GM21526 (cell line): Measurements from ENCODE around the gene FBXO10.
"Not testable (repeated sequence)": the region's sequence is repeated elsewhere in the genome, so short reads cannot be mapped to it uniquely, and the experiment has no call there.

Experiments
- ATAC-seq: cut with Tn5 transposase; IDR thresholded peaks from one replicate; pipeline ENCODE4 v1.9.1; 2021; ENCODE audit warnings: moderate library complexity; ENCODE audit not compliant: unreplicated experiment, low FRiP score

The FBXO10 gene, protein sequence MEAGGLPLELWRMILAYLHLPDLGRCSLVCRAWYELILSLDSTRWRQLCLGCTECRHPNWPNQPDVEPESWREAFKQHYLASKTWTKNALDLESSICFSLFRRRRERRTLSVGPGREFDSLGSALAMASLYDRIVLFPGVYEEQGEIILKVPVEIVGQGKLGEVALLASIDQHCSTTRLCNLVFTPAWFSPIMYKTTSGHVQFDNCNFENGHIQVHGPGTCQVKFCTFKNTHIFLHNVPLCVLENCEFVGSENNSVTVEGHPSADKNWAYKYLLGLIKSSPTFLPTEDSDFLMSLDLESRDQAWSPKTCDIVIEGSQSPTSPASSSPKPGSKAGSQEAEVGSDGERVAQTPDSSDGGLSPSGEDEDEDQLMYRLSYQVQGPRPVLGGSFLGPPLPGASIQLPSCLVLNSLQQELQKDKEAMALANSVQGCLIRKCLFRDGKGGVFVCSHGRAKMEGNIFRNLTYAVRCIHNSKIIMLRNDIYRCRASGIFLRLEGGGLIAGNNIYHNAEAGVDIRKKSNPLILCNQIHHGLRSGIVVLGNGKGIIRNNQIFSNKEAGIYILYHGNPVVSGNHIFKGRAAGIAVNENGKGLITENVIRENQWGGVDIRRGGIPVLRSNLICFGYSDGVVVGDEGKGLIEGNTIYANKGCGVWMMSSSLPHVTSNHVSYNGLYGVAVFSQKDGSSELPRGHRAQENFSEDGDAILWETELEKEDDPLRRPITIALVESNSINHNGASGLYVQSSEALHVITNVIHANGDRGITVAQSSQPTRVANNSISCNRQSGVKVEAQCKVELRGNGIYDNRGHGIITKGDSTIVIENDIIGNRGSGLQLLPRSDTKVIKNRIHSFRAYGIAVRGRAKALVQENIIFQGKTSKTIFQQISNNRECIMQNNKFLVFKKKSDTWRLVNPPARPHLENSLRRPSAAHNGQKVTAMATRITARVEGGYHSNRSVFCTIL

GRCh38 chr9:37575921-37576721 is at the start of gene FBXO10:
TSS of gene FBXO10 (minus strand) at chr9:37576380. CDS start at chr9:37541768, 34,612 bp downstream.
- ATAC-seq: peak; percentile 64

GRCh38 chr9:37625758-37626147 is 49.6 kb upstream of the FBXO10 start:
- ATAC-seq: no peak

- ATAC-seq: no peak
These were observed 49.0 kb upstream of the FBXO10 start for GRCh38 chr9:37625036-37625757.

- no peak for ATAC-seq
These were observed 47.9 kb upstream of the FBXO10 start for GRCh38 chr9:37624073-37624472.

DNA sequence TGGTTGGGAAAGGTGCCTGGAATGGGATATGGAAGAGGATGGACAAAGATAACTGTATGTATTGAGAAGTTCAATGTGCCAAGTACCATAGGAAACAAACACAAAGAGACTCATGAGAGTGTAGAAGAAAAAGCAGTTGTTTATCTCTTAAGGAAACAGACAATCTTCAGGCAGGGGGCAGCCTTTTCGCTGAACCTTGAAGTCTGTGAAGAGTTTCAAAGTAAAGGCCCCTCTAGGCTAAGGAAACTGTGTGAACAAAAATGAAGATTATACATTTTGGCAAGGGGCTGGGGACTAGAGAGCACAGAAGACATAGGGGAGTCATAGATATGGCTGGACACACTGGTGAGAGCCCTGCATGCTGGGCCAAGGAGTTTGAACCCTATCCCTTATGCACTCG is 47.1 kb upstream of the FBXO10 start:
- ATAC-seq: no peak

GRCh38 chr9:37622462-37622861 is 46.3 kb upstream of the FBXO10 start:
- no peak for ATAC-seq

DNA sequence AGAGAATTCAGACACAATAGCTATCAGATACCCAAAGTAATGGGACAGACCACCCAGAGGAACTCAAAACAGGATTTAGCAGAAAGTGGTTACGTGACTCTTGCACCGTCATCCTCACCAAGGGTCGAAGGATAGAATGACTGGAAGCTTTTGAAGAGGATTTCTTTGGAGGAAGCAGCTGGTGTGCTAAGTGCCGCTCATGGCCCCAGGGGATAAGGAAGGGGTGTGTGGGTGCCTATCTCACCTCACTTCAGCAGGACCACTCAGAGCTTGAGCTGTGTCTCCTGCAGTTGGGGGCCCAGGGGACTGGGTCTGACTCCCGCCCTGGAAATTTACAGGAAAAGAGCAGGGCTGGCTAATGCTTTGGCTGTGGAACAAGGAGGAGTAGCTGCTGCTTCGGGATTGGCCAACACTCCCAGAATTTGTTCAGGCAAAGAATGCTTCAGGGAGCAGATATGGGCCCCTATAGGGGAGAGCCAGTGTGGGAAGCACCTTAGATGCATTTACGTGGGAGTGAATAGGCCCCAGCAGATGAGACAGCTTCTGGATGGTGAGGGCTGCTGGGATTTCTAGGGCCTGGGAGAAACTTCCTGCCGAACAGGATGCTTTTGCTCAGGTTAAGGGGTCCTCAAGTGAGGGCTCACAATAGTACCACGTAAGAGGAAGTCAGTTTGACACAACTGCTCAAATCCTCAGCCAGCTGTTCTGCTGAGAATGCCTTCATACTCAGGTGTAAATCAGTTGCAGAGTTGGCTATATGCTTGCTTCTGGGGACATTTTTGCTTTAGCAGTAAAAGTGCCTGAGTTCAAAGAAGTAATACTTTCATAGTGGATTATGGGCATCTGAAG is 45.3 kb upstream of the FBXO10 start:
- no peak for ATAC-seq

DNA sequence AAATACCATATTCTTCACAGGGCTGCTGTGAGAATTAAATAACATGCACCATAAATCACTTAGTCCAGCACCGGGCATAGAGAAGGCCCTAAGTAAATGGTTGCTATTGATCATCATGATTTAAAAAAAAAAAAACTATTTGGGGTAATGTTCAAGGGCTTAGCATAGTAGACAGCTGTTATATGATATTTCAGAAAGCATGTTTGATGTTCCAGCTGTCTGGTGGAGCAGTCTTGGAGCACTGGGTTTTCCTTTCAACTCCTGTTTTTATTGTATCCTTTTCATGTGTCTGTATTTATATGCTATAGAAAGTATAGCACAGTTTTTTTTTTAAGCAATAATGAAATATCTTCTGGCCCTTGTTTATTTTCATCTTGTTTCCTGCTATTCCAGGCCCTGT is 44.2 kb upstream of the FBXO10 start:
- ATAC-seq: no peak

DNA sequence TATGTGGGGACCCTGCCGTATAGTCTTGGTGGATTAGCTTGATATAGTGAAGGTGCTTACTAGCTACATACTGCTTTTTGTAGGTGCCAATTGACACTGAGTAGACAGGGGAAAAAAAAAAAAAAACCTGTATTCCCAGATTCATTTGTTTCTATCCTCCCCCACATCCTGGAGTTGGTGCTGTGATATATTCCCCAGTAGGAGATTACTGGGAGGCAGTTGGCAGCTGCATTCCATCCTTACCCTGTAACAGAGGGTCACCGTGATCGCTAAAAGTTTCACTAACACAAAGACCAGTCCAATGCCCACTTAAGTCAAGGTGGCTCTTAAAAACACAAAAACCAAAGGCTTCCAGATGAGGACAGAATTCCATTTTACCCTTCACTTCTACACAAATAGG is 43.6 kb upstream of the FBXO10 start:
- no peak for ATAC-seq

DNA sequence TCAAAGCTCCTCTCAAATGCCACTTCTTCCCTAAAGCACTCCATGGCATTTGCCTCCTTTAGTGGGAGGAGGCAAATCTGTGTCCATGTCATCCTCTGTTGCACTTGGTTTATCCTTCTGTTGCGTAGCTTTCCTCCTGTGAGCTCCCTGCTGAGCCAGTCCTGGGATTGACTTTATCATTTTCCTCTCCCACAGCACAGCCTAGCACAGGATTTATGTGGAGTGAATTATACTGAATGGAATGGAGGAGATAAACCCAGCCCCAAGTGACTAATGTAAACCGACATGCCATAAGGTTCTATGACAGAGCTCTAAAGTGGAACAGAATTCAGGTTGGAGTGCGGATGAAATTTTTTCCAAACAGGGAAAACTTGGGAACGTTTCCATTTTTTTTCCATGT is 42.6 kb upstream of the FBXO10 start:
- no peak for ATAC-seq

- no peak for ATAC-seq
These were observed 41.7 kb upstream of the FBXO10 start for GRCh38 chr9:37617832-37618231.

DNA sequence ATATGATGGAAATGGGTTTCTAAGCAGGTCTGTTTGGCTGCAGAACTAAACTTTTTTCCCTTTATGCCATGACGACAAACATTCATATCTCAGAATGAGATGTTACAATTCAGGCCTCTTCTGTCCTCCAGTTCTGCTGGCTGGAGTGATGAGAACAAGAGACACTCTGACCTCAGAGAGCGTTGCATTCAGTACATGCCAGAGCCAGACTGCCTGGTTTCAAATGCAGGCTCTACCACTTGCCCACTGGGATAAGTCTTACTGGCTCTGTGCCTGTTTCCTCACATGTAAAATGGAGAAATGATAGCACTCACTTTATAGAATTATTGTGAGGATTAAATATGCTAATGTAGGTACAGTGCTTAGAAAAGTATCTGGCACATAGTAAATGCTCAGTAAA is 41.0 kb upstream of the FBXO10 start:
- ATAC-seq: no peak

DNA sequence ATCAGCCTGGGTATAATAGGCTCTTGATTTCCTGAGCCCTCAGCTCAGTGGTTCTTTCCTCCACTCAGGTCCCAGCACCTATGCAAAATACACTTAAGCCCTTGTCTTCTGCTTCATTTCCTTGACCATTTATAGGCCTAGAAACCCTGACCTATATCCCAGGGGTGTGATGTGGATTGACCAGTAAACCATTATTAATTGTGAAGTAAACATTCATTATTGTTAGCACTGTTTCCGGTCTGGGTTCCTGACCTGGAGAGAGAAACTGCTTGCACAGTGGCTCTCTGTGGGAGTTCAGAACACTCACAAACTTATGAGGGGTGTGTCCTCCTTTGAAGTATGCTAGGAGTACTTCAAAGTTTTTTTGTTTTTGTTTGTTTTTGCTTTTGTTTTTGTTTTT is 35.8 kb upstream of the FBXO10 start:
- ATAC-seq: no peak

DNA sequence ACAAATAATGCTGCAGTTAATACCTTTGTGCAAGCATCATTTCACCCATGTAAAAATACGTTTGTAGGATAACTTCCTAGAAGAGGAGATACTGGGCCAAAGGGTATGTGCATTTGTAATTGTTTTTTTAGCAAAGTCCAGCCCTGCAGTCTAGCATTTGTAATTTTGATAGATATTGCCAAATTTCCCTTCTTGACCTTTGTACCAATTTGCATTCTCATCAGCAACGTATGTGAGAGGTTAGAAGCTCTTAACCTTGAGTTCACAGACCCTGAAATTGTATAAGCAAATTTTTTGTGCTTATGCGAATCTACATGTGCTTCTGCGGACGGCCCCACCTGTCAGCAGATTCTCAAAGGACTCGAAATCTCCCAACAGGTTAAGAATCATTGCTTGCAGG is 34.8 kb upstream of the FBXO10 start:
- ATAC-seq: no peak

- ATAC-seq: no peak
These were observed 33.7 kb upstream of the FBXO10 start for GRCh38 chr9:37609735-37610397.

- ATAC-seq: no peak
These were observed 32.1 kb upstream of the FBXO10 start for GRCh38 chr9:37608250-37608649.

GRCh38 chr9:37604296-37604695 is 28.1 kb upstream of the FBXO10 start:
- no peak for ATAC-seq

- no peak for ATAC-seq
These were observed 26.6 kb upstream of the FBXO10 start for GRCh38 chr9:37602817-37603216.

DNA sequence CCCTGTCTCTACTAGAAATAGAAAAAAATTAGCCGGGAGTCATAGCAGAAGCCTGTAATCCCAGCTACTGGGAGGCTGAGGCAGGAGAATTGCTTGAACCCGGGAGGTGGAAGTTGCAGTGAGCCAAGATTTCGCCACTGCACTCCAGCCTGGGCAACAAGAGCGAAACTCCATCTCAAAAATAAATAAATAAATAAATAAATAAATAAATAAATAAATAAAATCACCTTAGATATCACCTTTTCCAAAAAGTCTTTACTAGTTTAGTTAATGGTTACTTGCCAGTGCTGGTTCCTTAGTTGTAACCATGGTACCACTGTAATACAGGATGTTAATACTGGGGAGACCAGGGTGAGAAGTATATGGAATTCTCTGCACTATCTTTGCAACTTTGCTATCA is 25.9 kb upstream of the FBXO10 start:
- not testable (repeated sequence) for ATAC-seq
